Measurements from ENCODE around the gene CDH13. TPM values are rescaled to one million over a fixed set of nuclear protein-coding genes. Genes with fewer than 3 reads are reported as not detected.

CDH13 gene
- total and polyA plus RNA-seq, 2 donors (not counting 1 experiment from before 2014, with no cell fraction given) = 27.6 to 96.7 TPM

DNA sequence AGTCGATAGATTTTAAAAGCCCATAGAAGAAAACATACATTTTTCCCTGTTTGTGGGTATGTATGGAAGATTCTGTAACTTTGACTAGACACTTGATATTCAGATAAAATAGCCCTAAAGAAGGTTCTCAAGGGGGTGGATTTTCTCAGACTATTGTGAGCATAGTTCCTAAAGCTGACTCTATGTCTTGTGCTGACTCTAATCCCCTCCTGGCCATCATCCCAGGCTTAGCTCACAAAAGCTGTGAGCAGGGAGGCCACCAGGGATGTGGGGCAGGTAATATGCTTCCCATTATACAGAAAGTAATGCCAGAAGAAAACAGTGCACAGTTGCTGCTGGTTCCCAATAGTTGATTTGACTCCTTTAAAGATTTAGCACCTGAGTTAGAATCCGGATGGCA is 32.0 kb downstream of the CDH13 start:
- Histone ChIP-seq H3K4me3 (replicated peaks in 1 of 4; ENCODE audit: control extremely low read depth in 1 of 4, insufficient read depth in 1 of 4, low read depth in 3 of 4, low read length in 4 of 4) (no peak overlapping the region), H3K4me1 (ENCODE audit: control insufficient read depth, extremely low read depth, insufficient read depth, low read length) (peaks cover 24% of the 10 kb centered on the region), H3K79me2 (ENCODE audit: control insufficient read depth, insufficient read depth, low read length) (peaks cover 10% of the 10 kb centered on the region), H3K4me2 (ENCODE audit: extremely low read depth, insufficient read depth, low read length) (no peak overlapping the region), H4K20me1 (ENCODE audit: control insufficient read depth, extremely low read depth, insufficient read depth, low read length) (no peaks in the 10 kb centered on the region), H2AFZ (ENCODE audit: low read length) (no peak overlapping the region), H3K36me3 (ENCODE audit: control insufficient read depth, insufficient read depth, low read length) (no peaks in the 10 kb centered on the region), H3K27ac (ENCODE audit: insufficient read depth, low read length) (no peak overlapping the region), H3K9me3 (ENCODE audit: control insufficient read depth, insufficient read depth, low read depth, low read length) (no peaks in the 10 kb centered on the region), H3K9ac (ENCODE audit: insufficient read depth, low read length) (no peak overlapping the region), H3K27me3 (ENCODE audit: control insufficient read depth, insufficient read depth, low read length) (no peaks in the 10 kb centered on the region)
- DNase-seq (ENCODE audit: low read depth in 2 of 2) = no peak
- TF ChIP-seq, protein P1, sequence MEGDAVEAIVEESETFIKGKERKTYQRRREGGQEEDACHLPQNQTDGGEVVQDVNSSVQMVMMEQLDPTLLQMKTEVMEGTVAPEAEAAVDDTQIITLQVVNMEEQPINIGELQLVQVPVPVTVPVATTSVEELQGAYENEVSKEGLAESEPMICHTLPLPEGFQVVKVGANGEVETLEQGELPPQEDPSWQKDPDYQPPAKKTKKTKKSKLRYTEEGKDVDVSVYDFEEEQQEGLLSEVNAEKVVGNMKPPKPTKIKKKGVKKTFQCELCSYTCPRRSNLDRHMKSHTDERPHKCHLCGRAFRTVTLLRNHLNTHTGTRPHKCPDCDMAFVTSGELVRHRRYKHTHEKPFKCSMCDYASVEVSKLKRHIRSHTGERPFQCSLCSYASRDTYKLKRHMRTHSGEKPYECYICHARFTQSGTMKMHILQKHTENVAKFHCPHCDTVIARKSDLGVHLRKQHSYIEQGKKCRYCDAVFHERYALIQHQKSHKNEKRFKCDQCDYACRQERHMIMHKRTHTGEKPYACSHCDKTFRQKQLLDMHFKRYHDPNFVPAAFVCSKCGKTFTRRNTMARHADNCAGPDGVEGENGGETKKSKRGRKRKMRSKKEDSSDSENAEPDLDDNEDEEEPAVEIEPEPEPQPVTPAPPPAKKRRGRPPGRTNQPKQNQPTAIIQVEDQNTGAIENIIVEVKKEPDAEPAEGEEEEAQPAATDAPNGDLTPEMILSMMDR (conservative IDR thresholded peaks at IDR 0.05 in 1 of 2, IDR thresholded peaks at IDR 0.05 in 1 of 2; ENCODE audit: low read depth in 1 of 2, low read length in 2 of 2) = no peak
- TF ChIP-seq EZH2 (IDR thresholded peaks at IDR 0.05; ENCODE audit: low read length, missing control alignments) = no peak

DNA sequence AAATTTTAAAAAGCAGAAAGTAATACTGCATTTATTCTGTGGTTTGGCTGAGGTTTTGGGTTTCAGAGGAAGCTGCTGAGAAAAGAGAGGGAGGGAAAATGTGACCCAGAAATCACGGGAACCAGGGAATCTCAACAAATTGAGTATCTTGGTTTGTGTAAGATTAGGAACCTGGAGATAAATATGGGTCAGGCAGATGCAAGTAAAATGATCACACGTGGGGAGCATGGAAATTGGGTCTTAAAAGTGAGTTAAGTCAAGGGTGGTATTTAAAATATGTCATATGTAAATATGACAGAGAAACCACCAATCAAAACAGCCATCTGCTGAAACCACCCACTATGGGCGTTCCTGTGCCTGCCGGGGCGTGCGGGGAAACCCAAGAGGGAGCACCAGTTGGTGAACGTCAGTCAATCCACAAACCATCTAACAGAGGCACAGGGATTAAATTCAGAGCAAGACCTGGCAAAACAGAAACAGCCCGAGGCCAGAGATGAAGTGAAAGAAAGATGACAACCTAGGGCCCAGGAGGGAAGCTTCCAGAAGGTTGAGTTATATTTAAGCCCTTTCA is 33.4 kb downstream of the CDH13 start:
- H3K36me3 ChIP-seq (ENCODE audit: control insufficient read depth, insufficient read depth, low read length) = no peaks in the 10 kb centered on the region
- no peak overlapping the region for H3K27ac ChIP-seq (ENCODE audit: insufficient read depth, low read length)
- TF ChIP-seq, protein P1 (conservative IDR thresholded peaks at IDR 0.05 in 1 of 2, IDR thresholded peaks at IDR 0.05 in 1 of 2; ENCODE audit: low read depth in 1 of 2, low read length in 2 of 2) = no peak
- TF ChIP-seq EZH2 (IDR thresholded peaks at IDR 0.05; ENCODE audit: low read length, missing control alignments) = no peak
- H3K9ac ChIP-seq (ENCODE audit: insufficient read depth, low read length) = no peak overlapping the region
- H3K27me3 ChIP-seq (ENCODE audit: control insufficient read depth, insufficient read depth, low read length) = no peaks in the 10 kb centered on the region
- DNase-seq (ENCODE audit: low read depth in 2 of 2) = peak; percentile 56 to 57
- H3K9me3 ChIP-seq (ENCODE audit: control insufficient read depth, insufficient read depth, low read depth, low read length) = no peaks in the 10 kb centered on the region
- no peaks in the 10 kb centered on the region for H4K20me1 ChIP-seq (ENCODE audit: control insufficient read depth, extremely low read depth, insufficient read depth, low read length)
- H3K4me2 ChIP-seq (ENCODE audit: extremely low read depth, insufficient read depth, low read length) = no peak overlapping the region
- peaks cover 11% of the 10 kb centered on the region for H3K4me1 ChIP-seq (ENCODE audit: control insufficient read depth, extremely low read depth, insufficient read depth, low read length)
- H3K79me2 ChIP-seq (ENCODE audit: control insufficient read depth, insufficient read depth, low read length) = peaks cover 9% of the 10 kb centered on the region
- peak overlapping the region in 1 of 4 experiments; percentile 29 for H3K4me3 ChIP-seq (replicated peaks in 1 of 4; ENCODE audit: control extremely low read depth in 1 of 4, insufficient read depth in 1 of 4, low read depth in 3 of 4, low read length in 4 of 4)
- no peak overlapping the region for H2AFZ ChIP-seq (ENCODE audit: low read length)

DNA sequence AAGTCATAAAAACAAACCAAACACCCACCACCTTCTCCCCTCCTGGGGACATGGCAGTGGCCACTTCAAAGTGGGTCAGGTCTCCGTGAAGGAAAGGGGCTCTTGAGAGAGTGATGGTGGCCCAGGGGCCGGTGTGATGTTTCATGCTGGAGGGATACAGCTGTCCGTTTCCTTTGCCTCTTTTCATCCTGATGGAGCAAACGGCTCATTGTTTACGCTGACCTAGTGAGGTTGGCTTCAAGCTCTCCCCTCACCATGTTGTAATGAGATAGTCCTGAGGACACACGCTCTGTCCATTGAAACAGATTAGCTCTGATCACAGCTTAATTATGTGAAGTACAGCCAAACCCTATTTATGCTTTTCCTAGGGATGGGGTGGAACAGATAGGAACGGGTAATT is 34.2 kb downstream of the CDH13 start:
- no peaks in the 10 kb centered on the region for H3K9me3 ChIP-seq (ENCODE audit: control insufficient read depth, insufficient read depth, low read depth, low read length)
- H3K4me3 ChIP-seq (replicated peaks in 1 of 4; ENCODE audit: control extremely low read depth in 1 of 4, insufficient read depth in 1 of 4, low read depth in 3 of 4, low read length in 4 of 4) = no peak overlapping the region
- no peak overlapping the region for H3K9ac ChIP-seq (ENCODE audit: insufficient read depth, low read length)
- no peak for TF ChIP-seq EZH2 (IDR thresholded peaks at IDR 0.05; ENCODE audit: low read length, missing control alignments)
- TF ChIP-seq, protein P1 (conservative IDR thresholded peaks at IDR 0.05 in 1 of 2, IDR thresholded peaks at IDR 0.05 in 1 of 2; ENCODE audit: low read depth in 1 of 2, low read length in 2 of 2) = no peak
- H3K4me1 ChIP-seq (ENCODE audit: control insufficient read depth, extremely low read depth, insufficient read depth, low read length) = peaks cover 6% of the 10 kb centered on the region
- no peaks in the 10 kb centered on the region for H3K36me3 ChIP-seq (ENCODE audit: control insufficient read depth, insufficient read depth, low read length)
- no peaks in the 10 kb centered on the region for H3K27me3 ChIP-seq (ENCODE audit: control insufficient read depth, insufficient read depth, low read length)
- H2AFZ ChIP-seq (ENCODE audit: low read length) = no peak overlapping the region
- no peak overlapping the region for H3K4me2 ChIP-seq (ENCODE audit: extremely low read depth, insufficient read depth, low read length)
- H3K79me2 ChIP-seq (ENCODE audit: control insufficient read depth, insufficient read depth, low read length) = peaks cover 9% of the 10 kb centered on the region
- DNase-seq (ENCODE audit: low read depth in 2 of 2) = no peak
- H3K27ac ChIP-seq (ENCODE audit: insufficient read depth, low read length) = no peak overlapping the region
- no peaks in the 10 kb centered on the region for H4K20me1 ChIP-seq (ENCODE audit: control insufficient read depth, extremely low read depth, insufficient read depth, low read length)

Data from fibroblast of lung (primary cell).